GM18867 (cell line): ENCODE measurements around the gene FEM1B.
A peak's percentile ranks its signal among the peaks of the same experiment; 100 is the strongest.
"Not testable (repeated sequence)": the region's sequence is repeated elsewhere in the genome, so short reads cannot be mapped to it uniquely, and the experiment has no call there.

Source experiments
- ATAC-seq: cut with Tn5 transposase; IDR thresholded peaks from one replicate; pipeline ENCODE4 v1.9.1; 2021; ENCODE audit warnings: mild to moderate bottlenecking, moderate library complexity; ENCODE audit not compliant: unreplicated experiment

Gene FEM1B

GRCh38 chr15:68277603-68278344, at the start of gene FEM1B:
TSS of gene FEM1B (plus strand) at chr15:68277745. CDS start at chr15:68278418, 673 bp downstream.
- peak; percentile 78 for ATAC-seq

DNA sequence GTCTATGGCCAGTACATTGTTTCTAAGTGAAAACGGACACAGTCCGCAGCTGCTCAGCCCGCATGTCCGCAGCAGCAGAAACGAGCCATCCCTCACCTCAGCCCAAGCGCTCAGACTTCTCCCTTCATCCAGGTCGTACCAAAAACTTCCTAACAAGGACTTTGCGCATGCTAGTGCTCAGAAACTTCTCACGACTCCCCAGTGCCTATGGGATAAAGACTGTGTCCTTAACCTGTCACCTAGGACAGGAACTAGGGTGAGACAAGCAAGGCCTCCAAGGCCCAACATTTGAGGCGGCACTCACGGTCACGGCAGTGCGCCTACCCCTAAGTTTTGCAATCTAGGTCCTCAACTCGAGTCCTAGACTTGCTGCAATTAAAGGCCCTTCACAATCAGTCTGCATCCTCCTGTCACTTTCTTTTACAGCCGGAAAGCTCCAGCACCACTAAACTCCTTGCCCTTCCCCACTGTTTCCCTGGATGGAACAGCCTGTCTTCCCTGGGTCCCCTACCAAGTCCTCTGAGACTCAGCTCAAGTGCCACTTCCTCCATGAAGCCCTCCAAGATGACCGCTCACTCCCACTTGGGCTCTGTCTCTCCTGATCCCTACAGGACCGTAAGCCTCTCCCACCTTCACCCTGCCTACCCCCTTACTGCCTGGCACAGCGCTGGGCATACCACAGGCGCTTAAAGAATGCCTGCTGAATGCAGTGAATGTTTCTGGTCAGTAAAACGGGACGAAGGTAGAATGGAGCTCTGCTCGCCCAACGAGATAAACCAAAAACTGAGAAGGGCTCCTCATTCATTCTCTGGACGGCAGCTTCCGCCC, 49.2 kb upstream of the FEM1B start:
- no peak for ATAC-seq

- no peak for ATAC-seq
Observed at GRCh38 chr15:68228971-68229385, 48.6 kb upstream of the FEM1B start.

DNA sequence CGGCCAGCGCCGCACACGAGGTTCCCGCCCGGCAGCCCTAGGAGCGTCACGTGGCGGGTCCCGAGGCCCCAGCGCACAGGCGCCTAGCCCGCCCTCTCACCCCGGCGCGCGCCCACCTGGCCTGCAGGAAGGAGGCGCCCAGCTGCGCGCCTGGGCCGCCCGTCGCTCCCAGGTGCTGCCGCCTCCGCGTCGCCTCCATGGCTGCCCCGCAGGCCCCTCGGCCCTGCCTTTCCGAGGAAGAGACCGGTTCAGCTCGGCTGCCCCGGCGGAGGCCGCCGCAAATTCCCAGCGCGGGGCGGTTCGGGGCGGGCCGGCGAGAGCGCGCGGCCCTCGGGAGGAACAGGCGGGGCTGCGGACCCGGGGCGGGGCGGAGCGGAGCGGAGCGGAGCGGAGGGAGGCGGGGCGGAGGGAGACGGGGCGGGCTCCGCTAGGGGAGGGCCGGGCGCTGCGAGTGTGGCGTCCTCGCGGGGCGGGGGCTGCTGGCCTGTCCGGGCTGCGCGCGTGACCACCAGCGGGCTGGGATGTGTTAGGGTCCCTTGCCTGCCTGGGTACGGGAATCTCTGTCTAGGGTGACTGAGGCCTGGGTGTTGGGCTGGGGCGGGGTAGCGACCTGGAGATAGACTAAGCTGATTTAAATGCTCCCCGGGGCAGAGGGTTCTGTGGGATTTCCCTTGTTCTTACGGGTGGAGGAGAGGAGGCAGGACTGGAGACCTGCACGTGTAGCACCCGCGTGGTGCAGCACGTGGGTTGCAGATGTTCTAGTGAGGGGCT, 48.0 kb upstream of the FEM1B start, which contains the start of gene CLN6:
Gene CLN6 (minus strand): TSS at position 343 of the 771 bp plus-strand sequence. CDS start 144 bp downstream, at position 199.
- ATAC-seq, result peak; percentile 73

DNA sequence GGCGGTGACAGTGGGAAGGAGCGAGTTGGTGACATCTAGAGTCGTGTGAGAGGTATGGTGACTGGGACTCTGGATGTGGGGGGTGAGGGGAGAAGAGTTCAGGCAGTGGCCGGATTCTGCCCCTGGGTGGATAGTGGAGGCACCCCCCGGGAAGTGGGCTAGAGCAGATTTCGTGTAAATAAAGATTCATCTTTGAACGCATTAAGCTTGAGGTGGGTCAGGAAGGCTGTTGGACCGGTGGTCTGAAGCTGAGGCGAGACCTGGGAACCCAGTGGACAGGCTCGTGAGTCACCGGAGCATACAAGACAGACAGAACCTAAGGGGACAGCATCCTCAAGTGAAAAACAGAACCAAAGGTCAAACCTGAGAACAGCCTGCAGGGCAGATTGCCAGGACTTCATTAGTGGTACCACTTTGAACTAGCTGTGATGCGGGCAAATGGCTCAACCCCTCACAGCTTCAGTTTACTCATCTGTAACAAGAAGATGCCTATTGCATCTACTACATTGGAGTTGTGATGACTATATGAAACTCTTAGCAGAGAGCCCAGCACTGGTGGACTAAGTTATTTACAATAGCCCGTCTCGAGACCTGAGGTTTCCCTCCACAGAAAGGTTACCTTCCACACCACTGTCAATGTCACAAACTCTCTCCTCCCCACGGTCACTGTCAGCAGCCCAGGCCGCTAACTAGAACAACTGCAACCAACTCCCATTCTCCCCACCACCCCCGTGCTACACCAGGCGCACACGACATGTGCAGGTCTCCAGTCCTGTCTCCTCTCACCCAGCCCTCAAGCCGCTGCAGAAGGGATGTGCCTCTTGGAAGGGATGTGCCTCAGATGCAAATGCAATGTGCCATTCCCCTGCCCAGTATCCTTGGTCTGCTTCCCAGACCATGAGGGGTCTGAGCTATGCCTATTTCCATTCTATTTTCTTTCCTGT, 47.1 kb upstream of the FEM1B start:
- no peak for ATAC-seq

- ATAC-seq, result no peak
Observed at GRCh38 chr15:68231102-68231818, 46.3 kb upstream of the FEM1B start.

- no peak for ATAC-seq
Observed at GRCh38 chr15:68232449-68232848, 45.1 kb upstream of the FEM1B start.

- no peak for ATAC-seq
Observed at GRCh38 chr15:68232937-68233336, 44.6 kb upstream of the FEM1B start.

GRCh38 chr15:68234060-68234459, 43.5 kb upstream of the FEM1B start:
- ATAC-seq, result no peak

DNA sequence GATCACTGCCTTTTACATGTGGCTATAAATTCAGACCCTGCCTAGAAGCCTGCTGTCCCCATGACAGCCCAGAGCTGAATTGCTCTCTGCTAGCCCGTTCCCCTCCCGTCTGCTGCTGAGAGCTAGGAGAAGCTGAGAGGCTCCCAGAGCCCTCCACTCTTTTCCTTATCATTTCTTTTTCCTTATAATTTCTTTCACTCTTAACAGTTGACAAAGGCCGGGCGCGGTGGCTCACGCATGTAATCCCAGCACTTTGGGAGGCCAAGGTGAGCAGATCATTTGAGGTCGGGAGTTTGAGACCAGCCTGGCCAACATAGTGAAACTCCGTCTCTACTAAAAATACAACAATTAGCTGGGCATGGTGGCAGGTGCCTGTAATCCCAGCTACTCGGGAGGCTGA, 43.0 kb upstream of the FEM1B start:
- not testable (repeated sequence) for ATAC-seq

GRCh38 chr15:68235022-68235421, 42.5 kb upstream of the FEM1B start:
- no peak for ATAC-seq

- ATAC-seq, result no peak
Observed at GRCh38 chr15:68239025-68239424, 38.5 kb upstream of the FEM1B start.

DNA sequence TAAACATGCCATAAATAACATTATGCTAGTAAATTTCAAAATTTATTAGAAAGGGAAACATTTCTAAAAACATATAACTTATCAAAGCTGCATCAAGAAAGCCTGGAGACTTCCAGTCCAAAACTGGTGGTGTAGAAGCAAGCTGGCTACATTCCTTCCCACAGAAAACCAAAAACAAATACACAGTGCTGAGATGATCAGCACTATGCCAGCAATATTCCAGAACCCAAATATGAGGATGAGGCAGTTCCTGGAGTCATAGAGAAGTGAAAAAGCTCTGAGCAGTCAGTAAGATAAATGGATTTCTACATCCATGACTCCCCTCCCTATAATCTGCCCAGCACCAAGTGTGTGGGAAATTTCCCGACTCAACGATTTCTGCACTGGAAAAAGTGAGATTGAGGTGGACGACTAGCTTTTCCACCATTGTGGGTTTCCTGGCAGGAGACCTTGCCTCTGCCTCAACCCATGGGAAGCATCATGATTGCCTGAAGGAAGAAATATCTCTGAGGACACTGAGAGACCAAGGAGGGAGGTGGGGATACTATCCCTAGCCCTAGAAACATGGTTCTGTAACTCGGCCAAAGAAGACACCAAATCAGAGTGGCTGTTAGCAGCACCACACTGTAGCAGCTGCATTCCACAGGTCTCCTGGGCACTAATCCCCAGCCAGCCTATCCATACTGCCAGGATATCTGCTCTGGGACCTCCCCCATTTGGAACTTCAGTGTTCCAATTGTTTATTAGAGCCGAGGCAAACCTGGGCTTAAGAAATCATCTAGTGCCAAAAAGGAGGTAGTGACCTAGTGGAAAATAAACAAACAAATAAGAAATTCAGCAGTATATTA, 36.2 kb upstream of the FEM1B start:
- no peak for ATAC-seq

DNA sequence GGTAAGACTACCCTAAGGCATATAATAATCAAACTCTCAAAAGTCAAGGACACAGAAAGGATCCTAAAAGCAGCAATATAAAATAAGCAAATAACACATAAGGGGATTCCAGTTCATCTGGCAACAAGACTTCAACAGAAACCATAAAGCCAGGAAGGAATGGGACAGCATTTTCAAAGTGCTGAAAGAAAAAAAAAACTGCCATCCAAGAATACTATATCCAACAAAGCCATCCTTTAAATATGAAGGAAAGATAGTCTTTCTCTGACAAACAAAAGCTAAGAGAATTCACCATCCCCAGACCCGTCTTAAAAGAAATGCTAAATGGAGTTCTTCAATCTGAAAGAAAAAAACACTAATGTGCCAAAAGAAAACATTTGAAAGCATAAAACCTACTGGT, 33.3 kb upstream of the FEM1B start:
- ATAC-seq, result no peak

DNA sequence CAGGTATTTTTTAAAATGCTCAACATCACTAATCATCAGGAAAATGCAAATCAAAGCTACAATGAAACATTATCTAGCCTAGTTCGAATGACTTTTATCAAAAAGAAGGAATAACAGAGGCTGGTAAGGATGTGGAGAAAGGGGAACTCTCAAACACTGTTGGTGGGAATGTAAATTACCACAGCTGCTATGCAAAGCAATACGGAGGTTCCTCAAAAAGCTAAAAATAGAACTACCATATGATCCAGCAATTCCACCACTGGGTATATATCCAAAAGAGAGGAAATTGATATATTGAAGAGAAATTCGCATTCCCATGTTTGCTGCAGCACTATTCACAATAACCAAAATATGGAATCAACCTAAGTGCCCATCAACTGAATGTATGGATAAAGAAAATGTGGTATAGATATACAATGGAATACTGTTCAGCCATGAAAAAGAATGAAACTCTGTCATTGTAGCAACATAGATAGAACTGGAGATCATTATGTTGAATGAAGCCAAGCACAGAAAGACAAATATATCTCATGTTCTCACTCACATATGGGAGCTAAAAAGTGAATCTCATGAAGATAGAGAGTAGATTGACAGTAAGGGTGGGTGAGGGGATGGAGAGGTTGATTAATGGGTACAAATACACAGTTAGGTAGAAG, 28.4 kb upstream of the FEM1B start:
- ATAC-seq, result no peak

DNA sequence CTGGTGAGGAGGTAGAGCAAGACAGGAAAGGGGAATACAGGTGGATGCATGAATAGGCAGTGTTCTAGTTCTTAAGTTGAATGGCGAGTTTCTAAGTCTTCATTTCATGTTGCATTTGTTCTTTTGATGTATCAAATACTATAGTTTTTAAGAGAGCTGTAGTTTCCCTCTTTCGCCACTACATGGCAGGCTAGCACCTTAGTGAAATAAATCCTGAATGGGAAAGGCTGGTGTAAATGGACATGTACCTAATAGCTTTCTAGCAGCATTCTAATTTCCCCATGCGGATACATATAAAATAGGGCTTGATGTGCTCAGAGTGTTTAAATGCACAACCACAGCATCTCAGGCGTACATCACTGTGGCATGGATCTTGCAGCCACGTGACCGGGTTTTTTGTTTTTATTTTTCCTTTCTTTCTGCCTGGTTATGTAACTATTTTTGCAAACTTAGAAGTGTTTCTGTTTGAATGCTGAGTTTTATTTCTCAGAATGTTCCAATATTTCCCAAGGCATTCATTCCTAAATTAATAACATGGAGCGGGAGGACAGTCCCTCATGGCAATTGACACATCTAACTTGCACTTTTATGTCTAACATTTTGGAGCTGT, 24.5 kb upstream of the FEM1B start:
- ATAC-seq, result peak; percentile 53

DNA sequence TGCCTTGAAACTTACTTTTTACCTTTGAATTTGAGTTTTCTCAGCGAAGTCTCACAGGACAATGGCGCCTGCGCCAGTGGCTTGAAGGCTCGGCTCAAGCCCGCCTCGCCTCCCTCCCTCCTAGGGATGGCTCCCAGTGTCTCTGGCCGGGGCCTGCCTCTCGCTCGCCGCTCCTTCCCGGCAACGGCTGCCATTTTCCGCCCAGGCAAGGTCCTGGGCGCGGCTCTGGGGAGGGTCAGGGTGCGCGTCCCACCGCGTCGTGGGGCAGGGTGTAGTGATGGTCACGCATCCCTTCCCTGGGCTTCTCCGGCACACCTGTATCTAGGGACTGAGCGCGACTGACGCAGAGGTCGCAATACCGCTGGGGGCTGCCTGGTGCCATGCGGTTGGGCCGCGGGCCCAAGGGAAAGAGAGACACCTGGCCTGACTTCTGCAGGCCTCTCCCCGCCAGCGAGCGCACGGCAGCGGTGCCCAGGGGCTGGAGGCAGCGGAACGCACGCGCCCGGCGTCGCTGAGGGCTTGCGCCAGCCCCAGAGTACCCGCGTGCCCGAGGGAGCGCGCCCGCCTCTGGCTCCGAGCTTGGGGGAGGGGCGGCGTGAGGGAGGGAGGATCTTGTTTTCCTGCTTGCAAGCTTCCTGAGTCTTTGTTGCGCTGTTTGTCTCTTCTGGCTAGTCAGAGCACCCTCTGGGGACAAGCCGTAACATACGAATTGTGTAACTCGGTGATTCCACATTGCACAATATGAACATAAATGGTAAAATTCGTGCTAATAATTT, 20.7 kb upstream of the FEM1B start:
- no peak for ATAC-seq
